Esophagus squamous epithelium (tissue), 5 donors: ENCODE data around the gene PMFBP1. TPM values are rescaled to one million over a fixed set of nuclear protein-coding genes. Genes with fewer than 3 reads are reported as not detected.

Experiments used
- DNase-seq: peaks from one replicate; lab custom pipeline; 2025; lab: John Stamatoyannopoulos, UW
- H3K27ac ChIP-seq, 4 donors: fragments of 200-600 bp; sonication (generic); one replicate each; pipeline ENCODE4 v1.5.1; 2016 to 2019; ENCODE audit warnings: mild to moderate bottlenecking in 1 of 4
- H3K27me3 ChIP-seq, 4 donors: fragments of 200-600 bp; sonication (generic); 1 replicate in 3 of 4; 2 replicates in 1 of 4; pipeline versions ENCODE4 v1.5.1 to v1.6.0; 2017 to 2021; ENCODE audit warnings: antibody characterized with exemption in 1 of 4
- H3K36me3 ChIP-seq, 3 donors: fragments of 200-600 bp; sonication (generic); one replicate each; pipeline ENCODE4 v1.5.1; 2016 to 2019
- H3K4me1 ChIP-seq, 3 donors: fragments of 200-600 bp; sonication (generic); one replicate each; pipeline ENCODE4 v1.5.1; 2017 to 2019
- H3K4me3 ChIP-seq, 4 donors: fragments of 200-600 bp; sonication (generic); 1 replicate in 3 of 4; 2 replicates in 1 of 4; pipeline ENCODE4 v1.5.1; 2016 to 2019; ENCODE audit warnings: mild to moderate bottlenecking in 2 of 4, moderate library complexity in 1 of 4
- H3K9me3 ChIP-seq, 3 donors: fragments of 200-600 bp; sonication (generic); one replicate each; pipeline ENCODE4 v1.5.1; 2016 to 2019
- POLR2A ChIP-seq, 4 donors: fragments of 450-650 bp; IDR thresholded peaks; one replicate each; pipeline ENCODE4 v1.6.1; 2017; ENCODE audit warnings: antibody characterized with exemption in 4 of 4, mild to moderate bottlenecking in 4 of 4, moderate library complexity in 3 of 4
- WGBS, 2 donors: methylation state at CpG; one replicate each; pipeline ENCODE4 v1.1.5; 2018; 5-methylcytosine and 5-hydroxymethylcytosine counted together
- intact Hi-C: fragments of 100-400 bp; cut with DNase I; formaldehyde crosslinking; loops from one replicate; pipeline ENCODE4 v1.15.0; 2022
- total RNA-seq, 4 donors: library from RNA; depleted of rRNA; stranded (reverse); fragments of >200 nt; gene quantifications; one replicate each; pipeline ENCODE4 v1.1.0, GENCODE V29; 2016
- TF ChIP-seq, protein P1 (sequence below), 6 experiments: fragments of 450-650 bp in 4 of 6; fragments of 200-600 bp in 2 of 6; sonication (generic) in 2 of 6; IDR thresholded peaks; one replicate each; pipeline ENCODE4 v1.5.1; 2016 to 2019; ENCODE audit warnings: antibody characterized with exemption in 6 of 6, mild to moderate bottlenecking in 4 of 6, moderate library complexity in 4 of 6
- donor health status: DM: yes; HTN: yes; CAD: no.

Gene PMFBP1
- total RNA-seq, 4 donors from 2014 or later = 1.1 to 2.0 (median 1.4) TPM

- no peaks in the 10 kb centered on the region for H3K9me3 ChIP-seq
- TF ChIP-seq POLR2A (IDR thresholded peaks at IDR 0.05) = no peak
- TF ChIP-seq, protein P1, sequence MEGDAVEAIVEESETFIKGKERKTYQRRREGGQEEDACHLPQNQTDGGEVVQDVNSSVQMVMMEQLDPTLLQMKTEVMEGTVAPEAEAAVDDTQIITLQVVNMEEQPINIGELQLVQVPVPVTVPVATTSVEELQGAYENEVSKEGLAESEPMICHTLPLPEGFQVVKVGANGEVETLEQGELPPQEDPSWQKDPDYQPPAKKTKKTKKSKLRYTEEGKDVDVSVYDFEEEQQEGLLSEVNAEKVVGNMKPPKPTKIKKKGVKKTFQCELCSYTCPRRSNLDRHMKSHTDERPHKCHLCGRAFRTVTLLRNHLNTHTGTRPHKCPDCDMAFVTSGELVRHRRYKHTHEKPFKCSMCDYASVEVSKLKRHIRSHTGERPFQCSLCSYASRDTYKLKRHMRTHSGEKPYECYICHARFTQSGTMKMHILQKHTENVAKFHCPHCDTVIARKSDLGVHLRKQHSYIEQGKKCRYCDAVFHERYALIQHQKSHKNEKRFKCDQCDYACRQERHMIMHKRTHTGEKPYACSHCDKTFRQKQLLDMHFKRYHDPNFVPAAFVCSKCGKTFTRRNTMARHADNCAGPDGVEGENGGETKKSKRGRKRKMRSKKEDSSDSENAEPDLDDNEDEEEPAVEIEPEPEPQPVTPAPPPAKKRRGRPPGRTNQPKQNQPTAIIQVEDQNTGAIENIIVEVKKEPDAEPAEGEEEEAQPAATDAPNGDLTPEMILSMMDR (IDR thresholded peaks at IDR 0.05) = no peak
- DNase-seq = no peak
- peaks cover 0 to 7% (median 0%) of the 10 kb centered on the region in 3 donors for H3K4me1 ChIP-seq
- H3K27me3 ChIP-seq = no peaks in the 10 kb centered on the region
- 80 to 82% methylated on average over 9 of the region's 9 CpGs for WGBS, 2 donors
- intact Hi-C loops = no loop called here
- H3K4me3 ChIP-seq = no peak overlapping the region
- no peak overlapping the region for H3K27ac ChIP-seq
- H3K36me3 ChIP-seq = no peaks in the 10 kb centered on the region
These were observed 43.3 kb downstream of the PMFBP1 start for GRCh38 chr16:72128701-72129100.

GRCh38 chr16:72126429-72126765 is 45.6 kb downstream of the PMFBP1 start:
- Histone ChIP-seq H3K4me1 (peaks cover 0 to 7% (median 0%) of the 10 kb centered on the region in 3 donors), H3K27ac (no peak overlapping the region), H3K27me3 (no peaks in the 10 kb centered on the region), H3K4me3 (no peak overlapping the region), H3K36me3 (no peaks in the 10 kb centered on the region), H3K9me3 (no peaks in the 10 kb centered on the region)
- intact Hi-C loops = no loop called here
- WGBS, 2 donors = 31 to 46% methylated on average over 2 of the region's 2 CpGs
- TF ChIP-seq, protein P1 (IDR thresholded peaks at IDR 0.05) = no peak
- no peak for TF ChIP-seq POLR2A (IDR thresholded peaks at IDR 0.05)
- DNase-seq = no peak

GRCh38 chr16:72125635-72126428 is 46.1 kb downstream of the PMFBP1 start:
- no peak for TF ChIP-seq POLR2A (IDR thresholded peaks at IDR 0.05)
- TF ChIP-seq, protein P1 (IDR thresholded peaks at IDR 0.05) = no peak
- intact Hi-C loops = no loop called here

DNA sequence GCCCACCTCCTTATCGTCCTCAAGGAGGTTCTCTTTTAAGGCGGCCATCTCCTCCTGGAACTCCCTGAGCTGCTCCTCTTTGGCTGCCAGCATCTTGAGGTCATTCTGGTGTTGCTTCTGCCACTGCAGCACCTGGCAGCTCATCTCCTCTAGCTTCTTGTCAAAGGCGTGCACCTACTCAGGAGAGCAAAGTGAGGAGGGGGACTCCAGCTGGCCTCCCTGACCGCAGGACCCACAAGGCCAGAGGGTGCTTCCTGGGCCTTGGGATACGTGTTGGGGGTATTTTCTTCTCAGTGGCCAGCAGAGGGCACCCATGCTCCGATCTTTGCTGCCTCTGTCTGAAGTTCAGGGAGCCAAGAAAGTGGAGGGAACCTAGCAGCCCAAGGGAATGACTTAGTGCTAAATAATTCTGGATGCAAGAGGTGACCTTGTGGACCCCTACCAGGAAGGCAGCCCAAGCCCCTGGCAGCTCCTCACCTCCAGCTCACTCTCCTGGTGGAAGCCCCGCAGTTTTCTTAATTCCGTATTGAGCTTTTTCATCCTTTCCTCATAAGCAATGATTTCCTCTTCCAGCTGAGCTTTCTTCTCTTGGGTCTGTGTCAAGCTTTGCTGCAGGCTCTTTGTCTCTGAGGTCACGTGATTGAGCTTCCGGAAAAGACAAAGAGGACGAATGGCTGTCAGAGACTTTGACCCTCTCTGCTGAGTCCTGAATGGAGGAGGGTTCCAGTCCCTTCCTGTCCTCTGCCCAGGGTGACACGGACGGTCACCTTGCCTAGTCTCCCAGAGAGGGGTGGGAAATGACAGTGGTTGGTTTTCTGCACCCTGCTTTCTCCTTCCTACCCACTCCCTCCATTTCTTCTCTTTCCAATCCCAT is 47.0 kb downstream of the PMFBP1 start:
- intact Hi-C loops = no loop called here

More at GRCh38 chr16:72125635-72126428, 46.1 kb downstream of the PMFBP1 start:
- Histone ChIP-seq H3K27ac (peak overlapping the region in 1 of 4 donors; percentile 21), H3K9me3 (no peaks in the 10 kb centered on the region), H3K4me1 (peaks cover 0 to 7% (median 0%) of the 10 kb centered on the region in 3 donors), H3K4me3 (no peak overlapping the region), H3K27me3 (no peaks in the 10 kb centered on the region), H3K36me3 (no peaks in the 10 kb centered on the region)
- no peak for DNase-seq
- WGBS, 2 donors = 58 to 77% methylated on average over 3 to 8 of the region's 9 CpGs

More for the DNA sequence above, 47.0 kb downstream of the PMFBP1 start:
- Histone ChIP-seq H3K36me3 (no peaks in the 10 kb centered on the region), H3K27me3 (no peaks in the 10 kb centered on the region), H3K4me3 (no peak overlapping the region), H3K9me3 (no peaks in the 10 kb centered on the region), H3K27ac (no peak overlapping the region), H3K4me1 (peaks cover 0 to 7% (median 0%) of the 10 kb centered on the region in 3 donors)
- no peak for DNase-seq
- WGBS, 2 donors = 28 to 48% methylated on average over 11 to 12 of the region's 13 CpGs
- no peak for TF ChIP-seq POLR2A (IDR thresholded peaks at IDR 0.05)
- TF ChIP-seq, protein P1 (IDR thresholded peaks at IDR 0.05) = peak; percentile 24 to 78 (median 62)
